RWPE2 (cell line): Measurements from ENCODE around the gene FOXA3.

ENCODE experiments used
- ATAC-seq: fragments of 200-7000 bp; cut with Tn5 transposase; 3 replicates; pipeline ENCODE4 v1.9.1; 2021; ENCODE audit warnings: low read depth
- DNase-seq: peaks from one replicate; pipeline ENCODE4 v3.0.0-alpha.2; 2020; ENCODE audit warnings: low spot score
- H3K27ac ChIP-seq: fragments of 450-650 bp; 2 replicates; pipeline ENCODE4 v1.5.1; 2017; ENCODE audit warnings: mild to moderate bottlenecking; ENCODE audit not compliant: poor library complexity, severe bottlenecking
- H3K27me3 ChIP-seq: fragments of 250-450 bp; sonication (Bioruptor Pico); 2 replicates; pipeline ENCODE4 v1.5.1; 2021; ENCODE audit warnings: mild to moderate bottlenecking, moderate library complexity; ENCODE audit not compliant: insufficient read depth, poor library complexity, severe bottlenecking
- H3K36me3 ChIP-seq: fragments of 250-450 bp; sonication (Bioruptor Pico); 2 replicates; pipeline ENCODE4 v1.5.1; 2020; ENCODE audit warnings: low read depth, mild to moderate bottlenecking, moderate library complexity
- H3K4me1 ChIP-seq: fragments of 250-450 bp; sonication (Bioruptor Pico); 2 replicates; pipeline ENCODE4 v1.5.1; 2021; ENCODE audit warnings: mild to moderate bottlenecking, moderate library complexity; ENCODE audit not compliant: insufficient read depth, poor library complexity, severe bottlenecking
- H3K4me3 ChIP-seq: fragments of 250-450 bp; sonication (Bioruptor Pico); 2 replicates; pipeline ENCODE4 v1.5.1; 2021; ENCODE audit warnings: mild to moderate bottlenecking, moderate library complexity; ENCODE audit not compliant: severe bottlenecking
- H3K9me3 ChIP-seq: fragments of 250-450 bp; sonication (Bioruptor Pico); 2 replicates; pipeline ENCODE4 v1.5.1; 2021; ENCODE audit warnings: mild to moderate bottlenecking, moderate library complexity; ENCODE audit not compliant: severe bottlenecking
- TF ChIP-seq, protein P1 (sequence below): fragments of 450-650 bp; IDR thresholded peaks from one replicate; pipeline ENCODE4 v1.5.1; 2017; ENCODE audit warnings: mild to moderate bottlenecking, moderate library complexity; ENCODE audit not compliant: poor library complexity, severe bottlenecking

Gene FOXA3

DNA sequence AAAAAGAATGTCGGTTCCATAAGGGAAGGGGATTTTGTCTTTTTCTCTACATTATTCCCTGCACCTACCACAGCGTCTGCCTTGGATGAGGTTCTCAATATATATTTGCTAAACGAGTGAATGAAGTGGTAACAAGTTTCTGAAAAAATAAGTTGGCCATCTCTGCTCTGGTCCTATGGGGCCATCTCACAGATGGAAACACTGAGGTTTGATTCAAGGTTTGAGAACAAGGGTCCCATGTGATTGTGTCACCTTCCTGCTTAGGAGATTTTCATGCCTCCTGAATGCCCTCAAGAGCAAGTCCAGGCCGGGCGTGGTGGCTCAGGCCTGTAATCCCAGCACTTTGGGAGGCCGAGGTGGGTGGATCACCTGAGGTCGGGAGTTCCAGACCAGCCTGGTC is 35.1 kb downstream of the FOXA3 start:
- H3K9me3 ChIP-seq = no peaks in the 10 kb centered on the region
- TF ChIP-seq, protein P1, sequence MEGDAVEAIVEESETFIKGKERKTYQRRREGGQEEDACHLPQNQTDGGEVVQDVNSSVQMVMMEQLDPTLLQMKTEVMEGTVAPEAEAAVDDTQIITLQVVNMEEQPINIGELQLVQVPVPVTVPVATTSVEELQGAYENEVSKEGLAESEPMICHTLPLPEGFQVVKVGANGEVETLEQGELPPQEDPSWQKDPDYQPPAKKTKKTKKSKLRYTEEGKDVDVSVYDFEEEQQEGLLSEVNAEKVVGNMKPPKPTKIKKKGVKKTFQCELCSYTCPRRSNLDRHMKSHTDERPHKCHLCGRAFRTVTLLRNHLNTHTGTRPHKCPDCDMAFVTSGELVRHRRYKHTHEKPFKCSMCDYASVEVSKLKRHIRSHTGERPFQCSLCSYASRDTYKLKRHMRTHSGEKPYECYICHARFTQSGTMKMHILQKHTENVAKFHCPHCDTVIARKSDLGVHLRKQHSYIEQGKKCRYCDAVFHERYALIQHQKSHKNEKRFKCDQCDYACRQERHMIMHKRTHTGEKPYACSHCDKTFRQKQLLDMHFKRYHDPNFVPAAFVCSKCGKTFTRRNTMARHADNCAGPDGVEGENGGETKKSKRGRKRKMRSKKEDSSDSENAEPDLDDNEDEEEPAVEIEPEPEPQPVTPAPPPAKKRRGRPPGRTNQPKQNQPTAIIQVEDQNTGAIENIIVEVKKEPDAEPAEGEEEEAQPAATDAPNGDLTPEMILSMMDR = no peak

DNA sequence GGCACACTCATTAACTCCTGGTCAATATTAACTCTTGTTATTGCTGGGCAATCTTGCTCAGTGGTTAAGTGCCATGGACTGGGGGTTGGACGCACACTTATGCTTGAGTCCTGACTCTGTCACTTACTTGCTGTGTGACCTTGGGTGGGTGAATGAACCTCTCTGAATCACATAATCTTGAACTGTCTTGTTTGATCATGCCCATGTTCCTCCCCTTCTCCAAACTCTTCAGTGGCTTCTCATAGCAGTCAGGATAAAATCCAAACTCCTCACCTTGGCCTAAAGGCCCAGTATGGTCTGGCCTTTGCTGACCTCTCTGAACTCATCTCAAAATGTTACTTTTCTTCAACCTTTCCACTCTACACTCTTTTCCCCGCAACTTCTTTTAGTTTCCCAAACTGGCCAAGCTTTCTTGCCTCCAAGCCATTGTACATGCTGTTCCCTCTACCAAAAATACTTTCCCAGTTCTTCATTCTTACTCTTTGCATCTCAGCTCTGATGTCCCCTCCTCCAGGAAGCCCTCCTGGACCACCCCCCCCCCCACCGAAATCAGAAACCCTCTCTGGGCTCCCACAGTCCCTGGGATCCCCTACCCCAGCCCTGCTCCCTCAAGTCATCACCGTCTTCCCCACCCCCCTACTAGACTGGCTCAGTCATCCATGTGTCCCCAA is 35.9 kb downstream of the FOXA3 start:
- no peak for ATAC-seq
- TF ChIP-seq, protein P1 = no peak

More for the DNA sequence above, 35.1 kb downstream of the FOXA3 start:
- no peaks in the 10 kb centered on the region for H3K27me3 ChIP-seq
- DNase-seq (no peak), ATAC-seq (no peak)
- no peak overlapping the region for H3K4me3 ChIP-seq
- H3K27ac ChIP-seq = no peak overlapping the region
- no peaks in the 10 kb centered on the region for H3K4me1 ChIP-seq
- peaks cover 27% of the 10 kb centered on the region for H3K36me3 ChIP-seq

DNA sequence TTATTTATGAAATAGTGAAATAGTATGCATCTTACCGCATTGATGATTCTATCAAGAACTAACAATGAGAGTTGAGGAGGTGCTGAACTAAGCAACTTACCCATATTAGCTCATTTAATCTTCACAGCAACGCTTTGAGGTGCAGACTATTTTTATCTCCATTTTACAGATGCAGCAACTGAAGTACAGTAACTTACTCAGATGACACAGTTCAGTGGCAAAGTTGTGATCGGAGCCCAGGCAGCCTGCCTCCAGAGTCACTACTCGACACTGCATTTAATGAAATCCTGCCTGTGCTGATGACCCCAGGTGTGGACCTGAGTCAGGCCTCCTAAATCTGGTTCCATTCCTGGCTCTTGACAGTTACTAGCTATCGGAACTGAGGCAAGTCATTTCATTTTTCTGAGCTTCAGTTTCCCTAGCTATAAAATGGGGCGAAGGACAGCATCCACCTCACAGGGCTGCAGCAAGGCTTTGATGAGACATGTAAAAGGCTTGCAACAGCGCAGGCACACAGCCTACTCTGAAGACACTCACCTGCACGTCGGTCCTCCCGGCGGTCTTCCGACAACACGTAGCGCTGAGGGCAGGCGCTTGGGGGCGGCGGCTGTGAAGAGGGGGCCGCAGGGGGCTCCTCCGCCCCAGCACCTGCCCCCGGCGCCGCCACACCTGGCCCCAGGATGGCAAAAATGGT is 36.8 kb downstream of the FOXA3 start:
- H3K36me3 ChIP-seq = peaks cover 27% of the 10 kb centered on the region
- ATAC-seq (no peak), DNase-seq (no peak)
- peak overlapping the region; percentile 43 for H3K4me3 ChIP-seq
- no peaks in the 10 kb centered on the region for H3K9me3 ChIP-seq
- H3K4me1 ChIP-seq = no peaks in the 10 kb centered on the region
- no peaks in the 10 kb centered on the region for H3K27me3 ChIP-seq
- TF ChIP-seq, protein P1 = no peak
- no peak overlapping the region for H3K27ac ChIP-seq

More for the DNA sequence above, 35.9 kb downstream of the FOXA3 start:
- Histone ChIP-seq H3K27ac (no peak overlapping the region), H3K36me3 (peaks cover 27% of the 10 kb centered on the region), H3K4me1 (no peaks in the 10 kb centered on the region), H3K4me3 (no peak overlapping the region), H3K27me3 (no peaks in the 10 kb centered on the region), H3K9me3 (no peaks in the 10 kb centered on the region)
- DNase-seq = no peak

DNA sequence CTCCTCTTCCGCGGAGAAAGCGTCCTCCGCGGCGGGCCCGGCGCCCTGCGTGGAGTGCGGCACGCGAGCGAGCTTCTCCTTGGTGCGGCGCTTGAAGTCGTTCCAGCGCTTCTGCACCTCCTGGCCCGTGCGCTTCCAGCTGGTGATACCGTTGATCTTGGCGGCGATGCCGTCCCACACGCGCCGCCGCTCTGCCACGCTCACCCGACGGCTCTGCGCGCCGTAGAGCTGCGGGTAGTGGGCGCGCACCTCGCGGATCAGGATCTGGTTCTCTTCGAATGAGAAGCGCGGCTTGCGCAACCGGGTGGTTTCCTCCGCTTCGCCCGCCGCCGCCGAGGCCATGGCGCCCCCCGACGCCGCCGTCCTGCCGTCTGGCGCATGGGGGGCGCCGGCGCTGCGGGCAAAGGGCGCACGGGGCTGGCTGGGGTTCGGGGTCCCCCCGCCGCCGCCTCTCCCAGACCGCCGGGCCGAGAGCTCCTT is 37.3 kb downstream of the FOXA3 start:
- DNase-seq (no peak), ATAC-seq (no peak)
- Histone ChIP-seq H3K27me3 (no peaks in the 10 kb centered on the region), H3K4me3 (peak overlapping the region; percentile 43), H3K9me3 (no peaks in the 10 kb centered on the region), H3K36me3 (peaks cover 27% of the 10 kb centered on the region), H3K27ac (peak overlapping the region; percentile 14), H3K4me1 (no peaks in the 10 kb centered on the region)
- TF ChIP-seq, protein P1 = no peak
